Measurements from ENCODE around the gene TOPORS. TPM values are rescaled to one million over a fixed set of nuclear protein-coding genes. Genes with fewer than 3 reads are reported as not detected.

TOPORS gene
- total RNA-seq, 4 donors from 2014 or later: 18.1 to 21.5 (median 18.3) TPM

DNA sequence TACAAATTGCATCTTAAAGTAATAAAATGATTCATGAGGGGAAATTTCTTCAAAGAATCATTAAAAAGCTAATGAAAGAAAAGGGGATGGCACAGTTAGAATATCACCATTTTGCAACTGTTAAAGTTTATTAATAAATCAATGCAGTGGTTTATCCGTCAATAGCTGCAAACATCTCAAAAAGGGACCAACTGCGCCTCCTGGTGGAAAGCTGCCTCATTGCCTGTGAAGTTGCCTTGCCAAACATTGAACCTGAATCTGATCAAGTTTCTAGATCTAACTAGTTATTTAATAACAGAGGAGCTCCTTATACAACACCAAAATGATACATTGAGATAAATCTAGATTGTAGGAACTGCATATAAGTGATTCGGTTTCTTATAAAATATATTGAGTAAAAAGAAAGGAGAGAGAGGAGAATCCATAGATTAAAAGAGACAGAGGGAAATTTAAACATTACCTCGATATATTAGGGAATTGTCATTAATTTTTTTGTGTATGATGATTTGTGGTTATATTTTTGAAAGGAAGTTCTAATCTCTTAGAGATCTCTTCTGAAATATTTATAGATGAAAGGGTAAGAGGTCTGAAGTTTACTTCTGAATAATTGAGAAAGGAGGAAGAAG is 27.4 kb upstream of the TOPORS start:
- H3K4me3 ChIP-seq (ENCODE audit: low read depth, poor library complexity, severe bottlenecking): no peak overlapping the region
- TF ChIP-seq POLR2A (IDR thresholded peaks at IDR 0.05) (no peak), CTCF (IDR thresholded peaks at IDR 0.05) (peak in 1 of 3 donors; percentile 67)
- WGBS, 2 donors: 19% methylated on average over 4 of the region's 4 CpGs
- peak; percentile 51 to 94 for DNase-seq (ENCODE audit: low spot score in 2 of 2)
- intact Hi-C loops (cut with DNase I; ENCODE audit: low total_unique reads): loop anchor here (5.0 kb wide), 1 partner anchor 203 kb away; no protein-coding TSS in a partner anchor

- WGBS, 2 donors: 56 to 59% methylated on average over 5 of the region's 5 CpGs
- intact Hi-C loops (cut with DNase I; ENCODE audit: low total_unique reads): no loop called here
- no peak for TF ChIP-seq POLR2A (IDR thresholded peaks at IDR 0.05)
- no peak for TF ChIP-seq CTCF (IDR thresholded peaks at IDR 0.05)
- no peak for DNase-seq (ENCODE audit: low spot score in 2 of 2)
- no peak overlapping the region for H3K4me3 ChIP-seq (ENCODE audit: low read depth, poor library complexity, severe bottlenecking)
Observed at GRCh38 chr9:32578976-32579375, 26.6 kb upstream of the TOPORS start.

GRCh38 chr9:32577316-32577715 is 24.9 kb upstream of the TOPORS start:
- intact Hi-C loops (cut with DNase I; ENCODE audit: low total_unique reads): no loop called here
- WGBS, 2 donors: 80 to 88% methylated on average over 3 of the region's 3 CpGs
- no peak for TF ChIP-seq CTCF (IDR thresholded peaks at IDR 0.05)
- H3K4me3 ChIP-seq (ENCODE audit: low read depth, poor library complexity, severe bottlenecking): no peak overlapping the region
- DNase-seq (ENCODE audit: low spot score in 2 of 2): no peak

DNA sequence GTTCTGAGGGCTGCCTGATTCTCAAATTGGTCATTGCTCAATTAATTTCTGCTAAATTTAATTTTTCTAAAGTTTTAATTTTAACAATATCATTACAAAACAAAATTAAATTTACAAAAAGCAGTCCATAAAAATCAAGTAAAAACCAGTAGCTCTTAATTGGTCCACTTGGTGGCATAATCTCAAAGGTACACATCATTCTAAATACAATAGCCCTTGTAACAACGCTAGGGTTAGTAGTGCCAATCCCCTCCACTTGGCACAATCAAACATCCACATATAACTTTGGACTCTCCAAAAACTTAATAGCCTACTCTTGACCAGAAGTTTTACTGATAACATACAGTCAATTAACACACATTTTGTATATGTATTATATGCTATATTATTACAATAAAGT is 22.5 kb upstream of the TOPORS start:
- intact Hi-C loops (cut with DNase I; ENCODE audit: low total_unique reads): no loop called here
- TF ChIP-seq CTCF (IDR thresholded peaks at IDR 0.05): no peak
- no peak for TF ChIP-seq POLR2A (IDR thresholded peaks at IDR 0.05)
- no peak for DNase-seq (ENCODE audit: low spot score in 2 of 2)
- no peak overlapping the region for H3K4me3 ChIP-seq (ENCODE audit: low read depth, poor library complexity, severe bottlenecking)
- WGBS, 2 donors: 68 to 72% methylated on average over 1 of the region's 1 CpG

- intact Hi-C loops (cut with DNase I; ENCODE audit: low total_unique reads): no loop called here
- no peak for TF ChIP-seq CTCF (IDR thresholded peaks at IDR 0.05)
- TF ChIP-seq POLR2A (IDR thresholded peaks at IDR 0.05): no peak
- no peak overlapping the region for H3K4me3 ChIP-seq (ENCODE audit: low read depth, poor library complexity, severe bottlenecking)
- no peak for DNase-seq (ENCODE audit: low spot score in 2 of 2)
- 83 to 86% methylated on average over 7 of the region's 7 CpGs for WGBS, 2 donors
Observed at GRCh38 chr9:32573821-32574220, 21.4 kb upstream of the TOPORS start.
